Measurements from ENCODE around the gene PDLIM5.

The PDLIM5 gene

DNA sequence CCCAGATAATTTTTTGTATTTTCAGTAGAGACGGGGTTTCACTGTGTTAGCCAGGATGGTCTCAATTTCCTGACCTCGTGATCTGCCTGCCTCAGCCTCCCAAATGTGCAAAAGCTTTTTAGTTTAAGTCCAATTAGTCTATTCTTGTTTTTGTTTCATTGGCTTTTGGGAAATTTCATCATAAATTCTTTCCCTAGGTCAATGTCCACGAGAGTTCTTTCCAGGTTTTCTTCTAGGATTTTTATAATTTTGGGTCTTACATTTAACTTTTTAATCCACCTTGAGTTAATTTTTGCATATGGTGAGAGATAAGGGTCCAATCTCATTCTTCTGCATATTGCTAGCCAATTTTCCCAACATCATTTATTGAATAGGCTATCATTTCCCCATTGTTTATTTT is 36.3 kb upstream of the PDLIM5 start:
- Mint-ChIP-seq H3K4me3 (no peak overlapping the region), H3K27me3 (peaks cover 12% of the 10 kb centered on the region), H3K4me1 (ENCODE audit: low read depth) (no peaks in the 10 kb centered on the region), H3K27ac (no peak overlapping the region), H3K36me3 (no peaks in the 10 kb centered on the region), H3K9me3 (ENCODE audit: low read depth) (no peaks in the 10 kb centered on the region)

DNA sequence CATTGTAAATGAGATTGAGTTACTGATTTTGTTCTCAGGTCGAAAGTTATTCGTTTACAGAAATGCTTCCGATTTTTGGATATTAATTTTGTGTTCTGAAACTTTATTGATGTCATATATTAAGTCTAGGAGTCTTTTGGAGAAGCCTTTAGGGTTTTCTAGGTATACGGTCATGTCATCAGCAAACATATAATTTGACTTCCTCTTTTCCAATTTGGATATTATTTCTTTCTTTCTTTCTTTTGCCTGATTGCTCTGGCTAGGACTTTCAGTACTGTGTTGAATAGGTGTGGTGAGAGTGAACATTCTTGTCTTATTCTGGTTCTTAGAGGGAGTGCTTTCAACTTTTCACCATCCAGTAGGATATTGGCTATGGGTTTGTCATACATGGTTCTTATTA is 35.4 kb upstream of the PDLIM5 start:
- Mint-ChIP-seq H3K36me3 (no peaks in the 10 kb centered on the region), H3K27me3 (peaks cover 15% of the 10 kb centered on the region), H3K4me3 (no peak overlapping the region), H3K4me1 (ENCODE audit: low read depth) (no peaks in the 10 kb centered on the region), H3K9me3 (ENCODE audit: low read depth) (no peaks in the 10 kb centered on the region), H3K27ac (no peak overlapping the region)

DNA sequence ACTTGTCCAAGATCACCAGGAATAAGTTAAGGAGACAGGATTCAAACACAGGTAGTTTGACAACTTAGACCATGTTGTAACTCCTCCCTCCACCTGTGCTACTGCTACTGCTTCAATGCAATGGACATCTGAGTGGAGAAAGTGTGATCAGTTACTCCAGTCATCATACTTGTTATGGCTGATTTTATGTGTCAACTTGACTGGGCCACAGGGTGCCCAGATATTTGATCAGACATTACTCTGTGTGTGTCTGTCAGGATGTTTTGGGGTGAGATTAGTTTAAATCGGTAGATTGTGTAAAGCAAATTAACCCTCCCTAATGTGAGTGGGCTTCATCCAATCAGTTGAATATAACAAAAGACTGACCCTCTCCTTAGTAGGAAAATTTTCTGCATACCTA is 34.8 kb upstream of the PDLIM5 start:
- Mint-ChIP-seq H3K27ac (no peak overlapping the region), H3K36me3 (no peaks in the 10 kb centered on the region), H3K4me3 (no peak overlapping the region), H3K4me1 (ENCODE audit: low read depth) (no peaks in the 10 kb centered on the region), H3K27me3 (peaks cover 15% of the 10 kb centered on the region), H3K9me3 (ENCODE audit: low read depth) (no peaks in the 10 kb centered on the region)

DNA sequence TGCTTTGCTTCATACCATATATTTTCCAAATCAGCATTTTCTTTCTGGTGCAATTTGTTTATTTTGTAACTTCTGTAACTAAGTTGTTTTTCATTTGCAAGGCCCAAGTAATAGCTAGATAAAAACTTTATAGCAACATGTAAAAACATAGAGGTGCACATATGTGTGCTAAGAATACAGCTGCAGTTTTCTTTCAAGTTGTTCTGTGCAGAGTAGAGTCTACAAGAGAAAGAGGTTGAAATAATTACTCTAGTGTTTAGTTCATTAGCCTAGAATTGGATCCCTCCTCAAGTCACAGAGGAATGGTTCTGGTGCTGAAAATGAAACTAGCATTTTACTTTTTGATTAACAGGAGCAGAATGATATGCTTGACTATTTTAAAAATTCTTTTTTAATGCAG is 32.2 kb upstream of the PDLIM5 start:
- H3K4me3 Mint-ChIP-seq: no peak overlapping the region
- peaks cover 5% of the 10 kb centered on the region for H3K9me3 Mint-ChIP-seq (ENCODE audit: low read depth)
- peaks cover 6% of the 10 kb centered on the region for H3K36me3 Mint-ChIP-seq
- H3K4me1 Mint-ChIP-seq (ENCODE audit: low read depth): no peaks in the 10 kb centered on the region
- no peak overlapping the region for H3K27ac Mint-ChIP-seq
- H3K27me3 Mint-ChIP-seq: peaks cover 15% of the 10 kb centered on the region

DNA sequence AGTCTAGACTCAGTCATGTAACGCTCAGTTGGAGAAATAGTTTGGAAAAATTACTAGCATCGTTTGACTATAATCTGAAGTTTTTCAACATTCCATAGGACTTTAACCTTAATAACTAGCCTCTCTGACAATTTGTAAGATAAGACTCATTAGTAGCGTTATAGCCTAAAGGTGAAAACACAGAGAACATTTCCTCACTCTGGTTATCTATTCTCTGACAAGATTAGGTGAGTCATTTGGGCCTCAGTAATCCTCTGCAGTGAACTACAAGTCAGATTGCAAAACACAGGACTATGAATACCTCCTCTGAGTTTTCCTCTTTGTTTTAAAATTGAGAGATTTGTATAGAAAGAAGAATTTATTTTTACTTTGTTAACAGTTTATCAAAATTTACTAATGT is 31.8 kb upstream of the PDLIM5 start:
- H3K4me1 Mint-ChIP-seq (ENCODE audit: low read depth): no peaks in the 10 kb centered on the region
- H3K4me3 Mint-ChIP-seq: no peak overlapping the region
- peaks cover 5% of the 10 kb centered on the region for H3K9me3 Mint-ChIP-seq (ENCODE audit: low read depth)
- H3K27ac Mint-ChIP-seq: no peak overlapping the region
- H3K27me3 Mint-ChIP-seq: peaks cover 15% of the 10 kb centered on the region
- peaks cover 6% of the 10 kb centered on the region for H3K36me3 Mint-ChIP-seq

DNA sequence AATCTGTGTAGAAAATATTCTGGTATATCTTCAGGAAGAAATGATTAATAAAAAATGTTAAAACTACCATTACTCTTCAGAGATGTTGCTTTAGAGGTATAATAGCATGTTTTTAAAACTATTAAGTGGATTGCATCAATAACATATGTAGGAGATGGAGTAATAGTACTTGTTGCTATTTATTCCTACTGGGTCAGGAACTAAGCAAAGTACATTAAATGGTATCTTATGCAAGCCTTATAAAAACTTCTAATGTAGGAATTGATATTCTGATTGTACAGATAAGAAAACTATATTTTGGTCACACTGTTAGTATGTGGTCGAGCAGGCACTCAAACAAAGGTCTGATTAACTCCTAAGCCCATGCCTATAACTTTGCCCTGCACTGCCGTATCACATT is 31.4 kb upstream of the PDLIM5 start:
- Mint-ChIP-seq H3K4me3 (no peak overlapping the region), H3K9me3 (ENCODE audit: low read depth) (peaks cover 5% of the 10 kb centered on the region), H3K27me3 (peaks cover 15% of the 10 kb centered on the region), H3K27ac (no peak overlapping the region), H3K4me1 (ENCODE audit: low read depth) (no peaks in the 10 kb centered on the region), H3K36me3 (peaks cover 6% of the 10 kb centered on the region)

DNA sequence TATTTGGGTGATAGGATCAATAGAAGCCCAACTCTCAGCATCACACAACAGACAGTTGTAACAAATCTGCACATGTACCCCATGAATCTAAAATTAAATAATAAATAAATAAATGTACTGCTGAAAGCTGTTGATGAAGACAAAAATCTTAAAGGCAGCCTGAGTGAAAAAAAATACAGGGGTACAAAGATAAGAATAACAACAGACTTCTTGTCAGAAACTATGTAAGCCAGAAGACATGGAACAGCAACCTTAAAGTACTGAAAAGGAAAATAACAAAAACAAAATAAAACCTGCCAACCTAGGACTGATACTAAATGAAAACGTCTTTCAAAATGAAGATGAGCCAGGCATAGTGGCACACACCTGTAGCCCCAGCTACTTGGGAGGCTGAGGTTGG is 25.0 kb upstream of the PDLIM5 start:
- Mint-ChIP-seq H3K4me1 (ENCODE audit: low read depth) (no peaks in the 10 kb centered on the region), H3K27ac (no peak overlapping the region), H3K27me3 (peaks cover 4% of the 10 kb centered on the region)

DNA sequence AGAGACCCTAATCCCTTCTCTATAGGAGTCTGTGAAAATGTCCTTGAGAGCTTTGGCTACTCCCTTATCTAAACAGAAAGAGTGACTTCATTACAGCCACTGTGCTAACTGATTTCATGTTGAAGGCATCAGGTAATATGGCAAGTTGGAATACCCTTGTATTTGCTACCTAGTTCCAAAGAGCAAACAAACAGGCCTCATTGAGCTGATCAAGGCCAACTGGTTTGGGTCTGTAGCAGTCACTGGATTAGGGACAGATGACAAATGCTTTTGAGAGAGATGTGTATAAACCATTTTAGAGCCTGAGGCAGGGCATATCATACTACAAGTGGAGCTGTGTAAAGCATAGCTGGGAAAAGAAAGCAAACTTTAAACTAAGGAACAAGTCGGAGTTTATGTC is 22.9 kb upstream of the PDLIM5 start:
- Mint-ChIP-seq H3K27me3 (no peaks in the 10 kb centered on the region), H3K27ac (no peak overlapping the region), H3K9me3 (ENCODE audit: low read depth) (peaks cover 7% of the 10 kb centered on the region), H3K4me3 (no peak overlapping the region), H3K4me1 (ENCODE audit: low read depth) (no peaks in the 10 kb centered on the region), H3K36me3 (no peaks in the 10 kb centered on the region)

More for the DNA sequence above, 25.0 kb upstream of the PDLIM5 start:
- Mint-ChIP-seq H3K4me3 (no peak overlapping the region), H3K36me3 (peaks cover 6% of the 10 kb centered on the region), H3K9me3 (ENCODE audit: low read depth) (peaks cover 13% of the 10 kb centered on the region)

DNA sequence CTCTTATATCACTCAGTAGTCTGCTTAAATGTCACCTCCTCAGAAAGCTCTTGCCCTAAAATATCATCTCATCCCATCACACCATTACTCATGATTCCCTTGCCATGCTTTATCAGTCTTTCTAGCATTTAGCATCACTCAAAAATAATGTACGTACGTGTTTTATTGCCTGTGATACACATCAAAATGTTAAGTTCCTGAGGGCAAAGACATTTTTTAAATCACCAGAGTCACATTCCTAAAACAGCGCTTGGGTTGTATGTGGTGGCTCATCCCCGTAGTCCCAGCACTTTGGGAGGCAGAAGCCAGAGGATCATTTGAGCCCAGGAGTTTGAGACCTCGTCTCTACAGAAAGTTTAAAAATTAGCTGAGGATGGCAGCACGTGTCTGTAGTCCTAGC is 21.3 kb upstream of the PDLIM5 start:
- Mint-ChIP-seq H3K36me3 (peaks cover 3% of the 10 kb centered on the region), H3K27me3 (no peaks in the 10 kb centered on the region), H3K27ac (no peak overlapping the region), H3K4me1 (ENCODE audit: low read depth) (no peaks in the 10 kb centered on the region), H3K9me3 (ENCODE audit: low read depth) (peaks cover 7% of the 10 kb centered on the region), H3K4me3 (no peak overlapping the region)

DNA sequence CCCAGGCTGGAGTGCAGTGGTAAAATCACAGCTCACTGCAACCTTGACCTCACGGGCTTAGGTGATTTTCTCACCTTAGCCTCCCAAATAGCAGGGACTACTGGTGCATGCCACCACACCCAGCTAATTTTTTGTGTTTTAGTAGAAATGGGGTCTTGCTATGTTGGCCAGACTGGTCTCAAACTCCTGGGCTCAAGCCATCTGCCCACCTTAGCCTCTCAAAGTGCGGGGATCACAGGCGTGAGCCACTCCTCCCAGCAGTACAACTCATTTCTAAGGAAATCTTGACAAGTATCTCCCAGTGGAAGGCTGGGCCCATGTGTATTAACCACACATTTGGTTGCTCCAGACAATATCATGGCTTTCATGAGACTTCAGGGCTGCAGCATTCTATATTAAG is 20.4 kb upstream of the PDLIM5 start:
- H3K4me1 Mint-ChIP-seq (ENCODE audit: low read depth): no peaks in the 10 kb centered on the region
- H3K27ac Mint-ChIP-seq: no peak overlapping the region
- no peaks in the 10 kb centered on the region for H3K27me3 Mint-ChIP-seq
- peaks cover 3% of the 10 kb centered on the region for H3K36me3 Mint-ChIP-seq
- peaks cover 7% of the 10 kb centered on the region for H3K9me3 Mint-ChIP-seq (ENCODE audit: low read depth)
- no peak overlapping the region for H3K4me3 Mint-ChIP-seq

DNA sequence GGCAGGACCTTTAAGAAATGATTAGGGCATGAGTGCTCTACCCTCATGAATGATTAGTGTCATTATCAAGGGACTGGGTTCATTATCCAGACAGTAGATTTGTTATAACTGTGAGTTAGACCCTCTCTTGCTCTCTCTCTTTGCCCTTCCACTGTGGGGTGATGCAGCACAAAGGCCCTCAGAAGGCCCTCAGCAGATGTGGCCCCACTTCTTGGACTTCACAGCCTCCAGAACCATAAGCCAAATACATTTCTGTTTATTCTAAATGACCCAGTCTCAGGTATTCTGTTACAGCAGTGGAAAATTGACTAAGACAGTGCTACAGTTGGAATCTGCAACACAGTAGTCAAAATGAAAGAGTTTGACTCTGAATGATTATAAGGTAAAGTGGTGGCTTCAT is 17.2 kb upstream of the PDLIM5 start:
- no peaks in the 10 kb centered on the region for H3K4me1 Mint-ChIP-seq (ENCODE audit: low read depth)
- H3K9me3 Mint-ChIP-seq (ENCODE audit: low read depth): no peaks in the 10 kb centered on the region
- no peak overlapping the region for H3K27ac Mint-ChIP-seq
- H3K27me3 Mint-ChIP-seq: no peaks in the 10 kb centered on the region
- H3K4me3 Mint-ChIP-seq: no peak overlapping the region
- H3K36me3 Mint-ChIP-seq: peaks cover 3% of the 10 kb centered on the region

DNA sequence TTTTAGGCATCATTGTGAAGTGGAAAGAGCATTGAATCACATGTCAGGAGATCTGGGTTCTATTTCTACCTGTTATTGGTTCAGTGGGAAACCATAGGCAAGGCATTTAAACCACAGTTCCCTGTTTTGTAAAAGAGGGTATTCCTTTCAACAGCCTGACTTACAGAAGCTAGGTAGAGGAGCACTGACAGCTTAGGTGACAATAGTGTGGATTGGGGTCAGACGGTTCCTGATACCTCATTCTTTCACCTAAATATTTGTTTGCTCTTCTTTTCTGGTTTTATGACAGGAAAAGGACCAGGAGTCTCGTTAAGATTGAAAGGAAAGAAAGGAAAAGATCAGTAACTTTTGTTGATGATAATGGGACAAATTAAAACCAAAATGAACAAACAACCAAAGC is 15.9 kb upstream of the PDLIM5 start:
- Mint-ChIP-seq H3K4me3 (no peak overlapping the region), H3K4me1 (ENCODE audit: low read depth) (peaks cover 1% of the 10 kb centered on the region), H3K36me3 (peaks cover 3% of the 10 kb centered on the region), H3K9me3 (ENCODE audit: low read depth) (no peaks in the 10 kb centered on the region), H3K27me3 (no peaks in the 10 kb centered on the region), H3K27ac (no peak overlapping the region)

DNA sequence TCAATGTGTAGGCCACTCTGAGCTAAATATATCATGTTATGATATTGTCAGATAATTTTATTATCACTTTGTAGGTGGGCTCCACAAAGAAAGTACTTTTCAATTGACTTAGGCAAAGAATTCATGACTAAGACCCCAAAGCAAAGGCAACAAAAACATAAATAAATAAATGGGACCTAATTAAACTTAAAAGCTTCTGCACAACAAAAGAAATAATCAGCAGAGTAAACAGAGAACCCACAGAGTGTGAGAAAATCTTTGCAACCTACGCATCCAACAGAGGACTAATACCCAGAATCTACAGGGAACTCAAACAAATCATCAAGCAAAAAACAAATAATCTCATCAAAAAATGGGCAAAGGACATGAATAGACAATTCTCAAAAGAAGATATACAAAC is 15.2 kb upstream of the PDLIM5 start:
- Mint-ChIP-seq H3K9me3 (ENCODE audit: low read depth) (no peaks in the 10 kb centered on the region), H3K36me3 (peaks cover 3% of the 10 kb centered on the region), H3K27me3 (no peaks in the 10 kb centered on the region), H3K27ac (no peak overlapping the region), H3K4me1 (ENCODE audit: low read depth) (peaks cover 1% of the 10 kb centered on the region), H3K4me3 (no peak overlapping the region)

DNA sequence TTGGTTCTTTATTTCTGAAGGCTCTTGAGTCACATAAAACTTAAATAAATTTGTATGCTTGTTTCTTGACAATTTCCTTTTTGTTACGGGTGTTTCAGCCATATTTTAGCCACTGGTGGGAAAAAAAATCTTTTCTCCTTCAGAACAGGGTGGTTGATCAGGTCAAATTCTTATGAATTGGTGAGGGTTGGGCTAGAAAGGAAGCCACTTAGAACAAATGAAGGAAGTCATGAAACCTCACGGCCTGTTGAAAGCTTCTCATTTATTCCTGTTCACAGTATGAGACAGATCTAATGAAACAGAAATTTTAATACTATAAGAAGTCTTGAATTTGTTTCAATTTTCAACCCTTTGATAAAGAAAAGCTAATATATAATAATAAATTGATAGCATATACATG is 12.1 kb upstream of the PDLIM5 start:
- Mint-ChIP-seq H3K36me3 (peaks cover 1% of the 10 kb centered on the region), H3K4me1 (ENCODE audit: low read depth) (peaks cover 1% of the 10 kb centered on the region), H3K27ac (no peak overlapping the region), H3K27me3 (no peaks in the 10 kb centered on the region), H3K9me3 (ENCODE audit: low read depth) (no peaks in the 10 kb centered on the region), H3K4me3 (no peak overlapping the region)

DNA sequence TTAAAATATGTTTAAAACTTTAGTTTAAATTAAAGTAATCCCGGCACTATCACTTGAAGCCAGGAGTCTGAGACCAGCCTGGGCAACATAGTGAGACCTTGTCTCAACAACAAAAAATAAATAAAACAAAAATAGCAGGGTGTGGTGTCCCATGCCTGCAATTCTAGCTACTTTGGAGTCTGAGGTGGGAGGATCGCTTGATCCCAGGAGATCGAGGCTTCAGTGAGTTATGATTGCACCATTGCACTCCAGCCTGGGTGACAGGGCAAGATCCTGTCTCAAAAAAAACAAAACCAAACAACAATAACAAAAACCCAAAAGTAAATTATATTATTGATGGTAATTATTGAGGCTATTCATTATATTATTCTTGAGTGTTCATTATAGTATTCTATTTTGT is 9.9 kb upstream of the PDLIM5 start:
- Mint-ChIP-seq H3K4me3 (no peak overlapping the region), H3K9me3 (ENCODE audit: low read depth) (no peaks in the 10 kb centered on the region), H3K27me3 (peaks cover 7% of the 10 kb centered on the region), H3K27ac (no peak overlapping the region), H3K36me3 (no peaks in the 10 kb centered on the region), H3K4me1 (ENCODE audit: low read depth) (peaks cover 1% of the 10 kb centered on the region)

DNA sequence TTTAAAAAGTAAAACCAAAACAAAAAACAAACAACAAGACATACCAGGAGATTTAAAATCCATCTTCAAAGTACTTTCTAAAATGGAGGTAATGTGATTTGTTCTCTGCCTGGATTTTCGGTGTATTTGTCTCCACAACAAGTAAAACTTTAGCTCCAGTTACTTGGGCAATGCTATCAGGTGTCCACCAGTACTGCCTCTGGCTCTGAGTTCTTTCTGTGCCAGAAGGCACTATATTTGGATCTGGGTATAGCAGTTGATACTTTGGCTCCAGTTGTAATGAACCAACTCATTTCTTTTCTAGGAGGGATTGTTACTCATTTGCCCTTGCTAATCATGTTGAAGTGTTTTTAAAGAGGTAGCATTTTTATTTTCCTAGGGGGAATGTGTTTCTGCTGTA is 9.5 kb upstream of the PDLIM5 start:
- H3K9me3 Mint-ChIP-seq (ENCODE audit: low read depth): no peaks in the 10 kb centered on the region
- no peaks in the 10 kb centered on the region for H3K36me3 Mint-ChIP-seq
- H3K4me1 Mint-ChIP-seq (ENCODE audit: low read depth): peaks cover 1% of the 10 kb centered on the region
- H3K27me3 Mint-ChIP-seq: peaks cover 7% of the 10 kb centered on the region
- H3K4me3 Mint-ChIP-seq: no peak overlapping the region
- H3K27ac Mint-ChIP-seq: no peak overlapping the region

DNA sequence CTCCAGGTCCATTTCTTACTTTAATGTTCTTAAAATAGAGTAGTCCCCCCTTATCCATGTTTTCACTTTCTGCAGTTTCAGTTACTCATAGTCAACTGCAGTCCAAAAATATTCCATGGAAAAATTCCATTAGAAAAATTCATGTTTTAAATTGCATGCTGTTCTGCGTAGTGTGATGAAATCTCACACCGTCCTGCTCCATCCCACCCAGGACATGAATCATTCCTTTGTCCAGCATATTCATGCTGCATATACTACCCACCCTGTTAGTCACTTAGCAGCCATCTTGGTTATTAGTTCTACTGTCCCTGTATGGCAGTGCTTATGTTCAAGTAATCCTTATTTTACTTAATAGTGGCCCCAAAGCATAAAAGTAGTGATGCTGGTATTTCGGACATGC is 5.4 kb upstream of the PDLIM5 start:
- H3K27ac Mint-ChIP-seq: no peak overlapping the region
- H3K4me3 Mint-ChIP-seq: no peak overlapping the region
- H3K27me3 Mint-ChIP-seq: peaks cover 7% of the 10 kb centered on the region
- H3K36me3 Mint-ChIP-seq: no peaks in the 10 kb centered on the region
- H3K4me1 Mint-ChIP-seq (ENCODE audit: low read depth): peaks cover 5% of the 10 kb centered on the region
- H3K9me3 Mint-ChIP-seq (ENCODE audit: low read depth): no peaks in the 10 kb centered on the region

Data from activated naive CD8-positive, alpha-beta T cell (primary cell).